ENCODE data around the gene OOEP.
"Not testable (repeated sequence)": the region's sequence is repeated elsewhere in the genome, so short reads cannot be mapped to it uniquely, and the experiment has no call there.

The OOEP gene

DNA sequence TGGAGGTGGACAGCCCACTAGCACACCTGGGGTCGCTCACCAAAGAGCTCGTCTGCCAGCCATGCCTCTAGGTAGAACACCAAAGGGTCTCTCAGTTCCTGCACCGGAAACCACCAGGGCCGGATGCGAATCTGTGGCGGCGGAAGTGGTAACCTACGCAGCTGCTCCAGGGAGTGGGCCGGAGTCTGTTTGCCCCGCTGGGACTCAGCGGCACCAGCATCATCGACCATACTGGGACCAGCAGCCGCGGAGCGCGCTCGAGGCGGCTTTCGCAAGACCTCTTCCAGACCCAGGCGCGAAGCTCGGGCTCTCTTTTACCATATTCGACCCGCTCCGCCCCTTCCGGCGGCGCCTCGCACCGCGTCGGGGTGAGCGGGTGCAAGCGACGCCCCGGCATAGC is at the start of gene OOEP:
Gene OOEP (minus strand): TSS at position 335 of the 400 bp plus-strand sequence. CDS start 105 bp downstream, at position 230.
- no peak for DNase-seq (ENCODE audit: low spot score)

DNA sequence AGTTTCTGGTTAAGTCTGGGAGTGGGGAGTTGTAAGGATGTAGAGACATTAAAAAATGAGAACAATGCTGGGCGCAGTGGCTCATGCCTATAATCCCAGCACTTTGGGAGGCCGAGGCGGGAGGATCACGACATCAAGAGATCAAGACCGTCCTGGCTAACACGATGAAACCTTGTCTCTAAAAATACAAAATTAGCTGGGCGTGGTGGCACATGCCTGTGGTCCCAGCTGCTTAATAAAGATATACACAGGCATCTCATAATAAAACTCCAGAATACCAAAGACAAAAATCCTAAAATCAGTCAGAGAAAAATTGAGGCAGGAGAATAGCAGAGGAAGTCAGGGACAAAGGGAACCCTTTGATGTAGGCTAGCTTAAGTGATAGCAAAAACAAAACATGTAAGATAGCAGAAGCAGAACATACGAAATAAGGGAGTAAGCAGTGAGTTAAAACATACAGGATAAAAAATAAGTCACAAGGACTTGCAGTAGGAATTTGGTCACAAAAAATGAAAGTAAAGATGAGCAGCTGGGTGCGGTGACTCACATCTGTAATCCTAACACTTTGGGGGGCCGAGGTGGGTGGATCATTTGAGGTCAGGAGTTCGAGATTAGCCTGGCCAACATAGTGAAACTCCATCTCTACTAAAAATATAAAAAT is 48.5 kb upstream of the OOEP start:
- no peak for DNase-seq (ENCODE audit: low spot score)

DNA sequence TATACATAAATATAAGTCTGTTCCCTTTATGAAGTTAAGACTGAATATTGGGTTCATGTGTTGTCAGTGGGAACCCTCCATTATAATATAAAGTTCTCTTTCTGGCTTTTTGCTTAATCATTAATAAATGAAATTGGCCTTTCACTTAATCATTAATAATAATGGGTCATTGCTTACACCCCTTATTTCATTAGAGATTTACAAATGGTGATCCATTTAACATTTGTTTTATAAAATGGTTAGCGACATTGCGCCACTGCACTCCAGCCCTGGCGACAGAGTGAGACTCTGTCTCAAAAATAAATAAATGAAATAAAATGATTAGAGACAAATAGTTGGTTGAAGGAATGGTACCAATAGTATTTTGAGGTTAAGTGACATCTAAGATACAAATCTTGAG is 43.4 kb upstream of the OOEP start:
- DNase-seq (ENCODE audit: low spot score): no peak

DNA sequence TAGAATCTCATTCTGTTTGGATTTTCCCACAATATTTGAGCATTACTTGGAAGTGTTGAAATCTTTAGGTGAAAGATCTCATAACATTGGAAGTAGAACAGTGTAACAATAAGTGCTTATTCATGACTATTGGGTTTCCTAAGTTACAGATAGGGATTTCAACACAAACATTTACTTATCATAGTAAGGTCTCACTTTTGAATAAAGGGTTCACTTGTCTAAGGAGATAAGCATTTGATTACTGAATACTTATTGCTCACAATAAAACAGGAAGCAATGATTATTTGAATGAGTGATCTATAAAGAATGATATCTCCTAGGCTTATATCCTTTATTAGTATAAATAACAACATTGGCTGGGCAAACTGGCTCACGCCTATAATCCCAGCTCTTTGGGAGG is 39.7 kb upstream of the OOEP start:
- DNase-seq (ENCODE audit: low spot score): no peak

DNA sequence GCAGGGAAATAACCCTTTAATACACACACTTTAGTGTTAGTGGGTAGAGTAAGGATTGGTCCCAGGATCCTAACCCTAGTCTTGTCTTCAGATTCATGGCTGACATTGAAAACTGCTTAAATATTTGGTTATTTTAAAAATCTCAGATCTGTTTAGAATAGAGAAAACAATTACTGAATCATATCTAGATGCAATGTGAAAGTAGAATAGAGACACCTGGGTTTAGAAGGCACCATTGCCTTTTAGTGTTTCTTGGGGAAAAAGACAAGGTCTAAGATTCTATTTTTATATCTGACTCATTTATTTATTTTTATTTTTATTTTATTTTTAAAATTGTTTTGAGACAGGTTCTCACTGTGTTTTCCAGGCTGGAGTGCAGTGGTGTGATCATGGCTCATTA is 31.0 kb upstream of the OOEP start:
- no peak for DNase-seq (ENCODE audit: low spot score)

DNA sequence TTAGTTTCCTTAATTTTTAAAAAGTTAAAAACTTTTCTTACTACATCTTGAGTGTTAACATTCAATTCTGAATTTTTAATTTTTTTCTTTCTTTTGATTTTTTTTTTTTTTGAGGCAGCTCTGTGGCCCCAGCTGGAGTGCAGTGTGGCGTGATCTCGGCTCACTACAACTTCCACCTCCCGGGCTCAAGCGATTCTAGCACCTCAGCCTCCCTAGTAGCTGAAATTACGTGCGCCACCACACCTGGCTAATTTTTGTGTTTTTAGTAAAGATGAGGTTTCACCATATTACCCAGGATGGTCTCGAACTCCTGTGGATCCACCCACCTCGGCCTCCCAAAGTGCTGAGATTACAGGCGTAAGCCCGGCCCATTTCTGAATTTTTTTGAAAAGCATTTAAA is 26.2 kb upstream of the OOEP start:
- no peak for DNase-seq (ENCODE audit: low spot score)

DNA sequence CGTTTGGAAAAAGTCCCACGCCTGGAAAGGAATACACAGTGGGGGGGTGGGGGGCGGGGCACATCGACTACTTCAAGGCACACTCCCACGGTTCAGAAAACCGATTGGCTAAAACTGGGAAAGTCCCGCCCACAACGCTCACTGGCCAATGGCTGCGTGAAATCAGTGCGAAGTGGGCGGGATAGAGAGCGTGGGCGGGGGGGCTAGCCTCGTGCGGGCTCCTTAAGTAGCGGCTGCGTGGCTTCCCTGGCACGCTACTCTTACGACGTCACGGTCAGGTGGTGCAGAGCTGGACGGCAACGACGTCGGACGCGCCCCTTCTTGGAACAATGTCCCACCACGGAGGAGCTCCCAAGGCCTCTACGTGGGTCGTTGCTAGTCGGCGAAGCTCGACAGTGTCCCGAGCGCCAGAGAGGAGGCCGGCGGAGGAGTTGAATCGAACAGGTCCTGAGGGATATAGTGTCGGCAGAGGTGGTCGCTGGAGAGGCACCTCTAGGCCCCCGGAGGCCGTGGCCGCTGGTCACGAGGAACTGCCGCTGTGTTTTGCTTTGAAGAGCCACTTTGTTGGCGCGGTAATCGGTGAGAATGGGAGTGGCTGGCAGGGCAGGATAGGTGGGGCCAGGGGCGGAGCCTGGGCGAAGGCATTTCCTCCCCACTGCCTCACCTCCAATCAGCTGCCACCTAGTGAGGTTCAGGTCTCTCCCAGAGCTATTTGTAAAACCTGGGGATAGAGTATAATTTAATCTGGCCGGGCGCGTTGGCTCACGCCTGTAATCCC is 25.1 kb upstream of the OOEP start, which contains the start of gene DDX43:
Gene DDX43 (plus strand): TSS at position 252 of the 778 bp plus-strand sequence. CDS start 78 bp downstream, at position 330.
- DNase-seq (ENCODE audit: low spot score): peak; percentile 6

DNA sequence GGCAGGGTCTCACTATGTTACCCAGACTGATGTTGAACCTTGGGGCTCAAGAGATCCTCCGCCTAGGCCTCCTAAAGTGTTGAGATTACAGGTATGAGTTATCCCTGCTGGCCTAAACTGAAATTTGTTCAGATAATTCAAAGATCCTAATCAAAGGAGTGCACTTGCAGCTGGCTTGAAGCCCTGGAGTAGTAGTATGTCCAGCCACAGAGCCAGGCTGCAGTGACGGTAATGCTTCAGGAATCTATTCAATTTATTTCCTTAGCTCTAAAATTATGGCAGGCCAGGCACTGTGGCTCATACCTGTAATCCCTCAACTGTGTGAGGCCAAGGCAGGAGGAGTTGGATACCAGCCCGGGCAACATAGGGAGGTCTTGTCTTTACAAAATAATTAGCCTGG is 23.6 kb upstream of the OOEP start:
- no peak for DNase-seq (ENCODE audit: low spot score)

DNA sequence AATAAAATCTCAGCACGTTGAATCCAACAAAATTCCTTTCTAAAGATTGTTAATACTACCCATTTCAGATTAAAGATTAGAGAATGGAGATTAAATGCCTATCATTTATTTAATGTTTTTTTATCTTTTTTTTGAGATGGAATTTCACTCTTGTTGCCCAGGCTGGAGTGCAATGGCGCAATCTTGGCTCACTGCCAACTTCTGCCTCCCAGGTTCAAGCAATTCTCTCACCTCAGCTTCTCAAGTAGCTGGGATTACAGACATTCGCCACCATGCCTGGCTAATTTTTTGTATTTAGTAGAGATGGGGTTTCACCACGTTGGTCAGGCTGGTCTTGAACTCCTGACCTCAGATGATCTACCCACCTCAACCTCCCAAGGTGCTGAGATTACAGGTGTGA is 22.5 kb upstream of the OOEP start:
- DNase-seq (ENCODE audit: low spot score): not testable (repeated sequence)

DNA sequence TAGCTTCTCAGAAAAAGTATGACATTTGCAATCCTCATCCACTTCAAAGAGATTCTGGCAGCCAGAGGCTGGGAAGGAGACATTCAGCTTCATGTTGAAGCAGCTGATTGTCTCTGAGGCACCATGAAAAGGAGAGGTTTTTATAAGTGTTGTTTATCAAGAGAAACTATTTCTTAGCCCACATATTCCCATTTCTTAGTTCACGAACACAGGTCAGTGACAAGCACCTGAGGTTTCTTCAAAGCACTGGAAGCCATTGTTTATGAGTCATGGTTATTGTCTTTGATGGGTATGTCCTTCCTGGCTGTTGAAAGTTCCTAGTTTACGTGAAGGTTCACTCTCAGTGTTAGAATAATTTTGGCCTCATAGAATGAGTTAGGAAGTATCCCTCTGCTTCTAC is 22.0 kb upstream of the OOEP start:
- DNase-seq (ENCODE audit: low spot score): no peak

DNA sequence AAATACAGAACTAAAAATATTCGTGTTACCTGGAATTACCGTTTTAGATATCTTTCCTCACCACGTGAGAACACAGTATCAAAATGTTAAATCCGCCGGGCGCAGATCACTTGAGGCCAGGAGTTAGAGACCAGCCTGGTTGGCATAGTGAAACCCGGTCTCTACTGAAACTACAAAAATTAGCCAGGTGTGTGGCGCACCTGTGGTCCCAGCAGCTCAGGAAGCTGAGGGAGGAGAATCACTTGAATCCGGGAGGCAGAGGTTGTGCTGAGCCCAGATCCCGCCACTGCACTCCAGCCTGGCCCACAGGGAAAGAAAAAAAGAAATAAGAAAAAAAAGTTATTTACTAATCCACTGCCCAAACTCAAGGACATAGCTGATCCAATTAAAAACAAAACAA is 20.2 kb upstream of the OOEP start:
- no peak for DNase-seq (ENCODE audit: low spot score)

DNA sequence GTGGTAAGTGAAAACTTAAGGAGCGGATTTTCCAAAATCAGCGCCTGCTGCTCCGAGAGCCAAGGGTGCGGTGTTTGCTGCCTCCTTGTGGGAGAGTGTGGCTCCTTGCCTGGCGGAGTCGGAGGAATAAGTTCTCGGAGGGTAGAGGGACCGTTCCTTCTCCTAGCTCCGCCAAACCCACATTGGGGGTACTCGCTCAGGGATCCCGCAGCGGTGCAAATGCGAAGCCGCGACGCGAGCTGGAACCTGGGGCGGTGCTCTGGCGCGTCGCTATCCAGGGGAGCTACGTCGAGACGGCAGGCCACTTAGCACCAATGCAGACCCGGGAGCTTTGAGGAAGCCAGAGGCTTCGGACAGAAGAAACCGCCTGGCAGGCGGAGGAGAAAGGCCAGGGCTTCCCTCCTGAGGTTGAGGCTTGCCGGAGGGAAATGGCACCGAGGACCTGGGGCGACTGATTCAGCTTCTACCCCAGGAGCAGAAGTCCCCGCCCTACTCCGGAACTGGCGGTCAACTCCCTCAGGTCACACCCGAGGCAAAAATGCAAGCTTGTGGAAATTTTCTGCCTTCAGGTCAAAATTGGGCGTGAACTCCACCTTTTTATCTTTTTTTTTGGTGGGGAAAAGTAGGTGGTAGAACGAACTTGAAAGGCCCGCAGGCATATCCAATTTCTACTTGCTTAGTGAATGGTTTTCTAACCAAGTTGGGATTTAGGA is 19.3 kb upstream of the OOEP start:
- peak; percentile 78 for DNase-seq (ENCODE audit: low spot score)

DNA sequence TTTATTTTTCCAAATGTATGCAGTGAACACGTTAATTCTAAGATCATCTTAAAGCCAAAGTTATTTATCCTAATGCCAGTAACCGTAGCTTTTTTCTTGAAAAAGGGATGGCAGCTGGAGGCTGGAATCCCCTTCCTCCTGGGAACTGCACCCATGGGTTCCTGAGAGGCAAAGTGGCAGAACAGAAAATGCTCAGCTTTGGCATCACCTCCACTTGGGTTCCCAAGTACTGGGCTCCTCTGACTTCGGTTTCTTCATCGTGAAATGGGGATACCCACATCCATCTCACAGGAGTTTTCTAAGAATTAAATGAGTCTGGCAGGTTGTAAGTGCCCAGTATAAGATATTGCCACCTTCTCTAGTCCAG is 18.7 kb upstream of the OOEP start:
- no peak for DNase-seq (ENCODE audit: low spot score)

DNA sequence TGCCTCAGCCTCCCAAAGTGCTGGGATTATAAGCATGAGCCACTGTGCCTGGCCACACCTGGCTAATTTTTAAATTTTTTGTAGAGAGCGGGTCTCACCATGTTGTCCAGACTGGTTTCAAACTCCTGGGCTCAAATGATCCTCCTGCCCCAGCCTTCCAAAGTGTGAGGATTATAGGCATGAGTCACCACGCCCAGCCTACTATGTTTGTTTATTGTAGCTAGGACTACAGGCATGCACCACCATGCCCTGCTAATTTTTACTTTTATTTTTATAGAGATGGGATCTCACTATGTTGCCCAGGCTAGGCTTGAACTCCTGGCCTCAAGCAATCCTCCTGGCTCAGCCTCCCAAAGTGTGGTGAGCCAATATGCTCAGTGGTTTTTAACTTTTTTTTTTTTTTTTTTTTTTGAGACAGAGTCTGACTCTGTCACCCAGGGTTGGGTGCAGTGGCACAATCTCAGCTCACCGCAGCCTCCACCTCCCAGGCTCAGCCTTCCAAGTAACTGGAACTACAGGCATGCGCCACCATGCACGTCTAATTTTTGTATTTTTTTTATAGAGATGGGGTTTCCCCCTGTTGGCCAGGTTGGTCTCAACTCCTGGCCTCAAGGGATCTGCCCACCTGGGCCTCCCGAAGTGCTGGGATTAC is 12.9 kb upstream of the OOEP start:
- DNase-seq (ENCODE audit: low spot score): no peak

DNA sequence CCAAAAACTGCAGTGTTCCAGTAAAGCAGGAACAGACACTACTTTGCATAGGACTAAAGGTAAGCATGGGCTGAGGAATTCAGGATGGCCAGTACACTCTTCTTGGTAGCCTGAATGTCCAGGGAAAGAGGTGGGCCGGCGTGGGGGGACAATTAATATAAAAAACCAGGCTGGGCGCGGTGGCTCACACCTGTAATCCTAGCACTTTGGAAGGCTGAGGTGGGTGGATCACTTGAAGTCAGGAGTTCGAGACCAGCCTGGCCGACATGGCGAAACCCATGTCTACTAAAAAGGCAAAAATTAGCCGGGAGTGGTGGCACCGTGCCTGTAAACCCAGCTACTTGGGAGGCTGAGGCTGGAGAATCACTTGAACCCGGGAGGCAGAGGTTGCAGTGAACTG is 11.8 kb upstream of the OOEP start:
- not testable (repeated sequence) for DNase-seq (ENCODE audit: low spot score)

DNA sequence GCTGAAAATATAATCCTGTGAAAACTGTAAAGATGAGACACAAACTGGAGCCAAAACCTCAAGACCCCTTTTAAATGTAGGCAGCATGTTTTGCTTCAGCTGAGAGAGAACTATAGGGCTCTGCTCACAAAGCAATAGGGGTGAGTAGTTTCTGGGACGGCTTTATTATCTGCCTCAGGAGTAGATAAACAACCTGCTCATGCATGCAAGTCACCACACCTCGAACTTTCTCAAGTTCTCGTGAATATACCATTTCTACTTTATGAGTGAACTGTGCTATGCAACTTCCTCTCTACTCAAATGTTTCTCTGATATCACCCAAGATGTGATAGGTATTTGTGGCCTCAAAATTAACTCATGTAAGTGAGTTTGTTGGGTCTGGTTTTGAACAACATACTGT is 7.5 kb upstream of the OOEP start:
- no peak for DNase-seq (ENCODE audit: low spot score)

DNA sequence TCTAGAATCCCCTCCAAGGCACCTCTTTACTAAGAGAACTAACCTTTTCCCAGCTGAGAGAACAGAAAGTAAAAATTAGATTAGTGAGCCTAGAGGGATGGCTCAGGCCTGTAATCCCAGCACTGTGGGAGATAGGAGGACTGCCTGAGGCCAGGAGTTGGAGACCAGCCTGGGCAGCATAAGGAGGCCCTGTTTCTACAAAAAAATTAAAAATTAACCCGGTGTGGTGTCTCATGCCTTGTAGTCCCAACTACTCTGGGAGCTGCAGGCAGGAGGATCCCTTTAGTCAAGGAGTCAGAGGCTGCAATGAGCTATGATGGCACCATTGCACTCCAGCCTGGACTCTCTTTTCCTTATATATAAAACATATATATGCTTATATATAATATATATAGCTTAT is 5.5 kb upstream of the OOEP start:
- DNase-seq (ENCODE audit: low spot score): no peak

DNA sequence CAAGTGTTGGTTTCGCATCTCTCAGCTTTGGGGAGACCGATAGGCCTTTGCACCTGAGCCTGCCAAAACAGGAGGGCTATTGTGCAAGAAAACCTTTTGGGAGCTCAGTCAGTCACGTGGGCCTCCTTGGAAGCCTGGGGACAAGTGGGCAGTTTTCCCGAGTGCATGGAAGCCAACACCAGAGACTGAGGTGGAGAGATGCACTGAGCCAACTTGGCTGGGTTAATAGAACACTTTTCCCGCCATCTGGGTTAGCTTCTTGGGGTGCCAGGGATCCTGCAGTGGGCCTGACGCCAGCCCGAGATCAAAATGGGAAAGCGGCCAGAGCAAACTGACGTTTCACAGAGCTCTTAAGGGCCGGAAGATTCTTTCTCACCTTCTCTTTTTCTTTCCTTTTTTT is 2.8 kb upstream of the OOEP start:
- DNase-seq (ENCODE audit: low spot score): no peak

DNA sequence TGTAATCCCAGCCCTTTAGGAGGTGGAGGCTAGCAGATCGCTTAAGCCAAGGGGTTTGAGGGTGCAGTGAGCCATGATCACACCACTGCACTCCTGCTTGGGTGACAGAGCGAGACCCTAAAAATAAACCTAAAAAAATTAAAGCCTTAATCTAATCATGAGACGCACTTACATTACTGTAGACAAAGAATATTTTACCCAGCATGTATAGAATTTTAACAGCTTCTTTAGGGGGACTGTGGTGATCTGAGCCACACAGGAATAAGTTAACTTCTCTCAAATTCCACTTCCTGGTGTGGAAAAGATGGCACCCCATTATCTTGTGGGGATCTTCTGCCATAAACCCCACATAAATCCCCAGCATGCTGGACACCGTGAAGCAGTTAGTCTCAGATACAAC is 2.3 kb upstream of the OOEP start:
- DNase-seq (ENCODE audit: low spot score): no peak

DNA sequence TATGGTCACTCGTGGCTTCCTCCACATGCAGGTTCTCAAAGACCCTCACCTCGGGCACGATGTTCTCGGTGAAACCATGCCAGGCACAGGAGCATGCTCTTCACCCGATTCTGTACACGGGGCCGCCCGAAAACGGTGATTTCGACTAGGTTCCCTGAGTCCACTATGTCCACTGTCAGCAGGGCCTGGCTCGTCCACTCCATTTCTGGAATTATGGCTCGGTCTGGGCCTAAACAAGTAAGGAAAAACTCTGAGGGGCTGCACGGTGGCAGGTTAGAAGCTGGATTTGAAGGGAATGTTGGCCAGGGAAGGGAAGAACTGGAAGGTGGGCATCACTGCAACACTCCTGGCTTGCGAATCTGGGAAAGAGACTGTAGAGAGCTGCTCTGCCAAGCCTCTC is 540 bp downstream of the OOEP start:
- no peak for DNase-seq (ENCODE audit: low spot score)

DNA sequence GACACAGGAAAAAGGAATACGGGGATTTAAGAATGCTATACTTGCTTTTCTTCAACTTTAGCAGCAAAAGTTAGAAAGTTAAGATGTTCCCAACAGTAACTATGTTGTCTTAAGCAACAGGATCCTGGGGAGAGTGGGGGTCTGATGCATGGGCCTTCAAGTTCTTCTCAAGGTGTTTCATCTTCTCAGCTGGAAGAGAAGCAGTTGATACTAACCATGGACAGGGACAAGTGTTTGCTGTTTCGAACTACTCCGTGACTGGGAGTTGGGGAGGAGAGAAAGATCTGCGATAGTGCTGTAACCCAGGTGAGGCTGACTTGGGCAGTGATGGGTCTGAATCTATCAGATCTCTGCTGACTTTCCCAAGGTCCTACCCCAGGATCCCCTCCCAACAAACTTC is 1.0 kb downstream of the OOEP start:
- no peak for DNase-seq (ENCODE audit: low spot score)

DNA sequence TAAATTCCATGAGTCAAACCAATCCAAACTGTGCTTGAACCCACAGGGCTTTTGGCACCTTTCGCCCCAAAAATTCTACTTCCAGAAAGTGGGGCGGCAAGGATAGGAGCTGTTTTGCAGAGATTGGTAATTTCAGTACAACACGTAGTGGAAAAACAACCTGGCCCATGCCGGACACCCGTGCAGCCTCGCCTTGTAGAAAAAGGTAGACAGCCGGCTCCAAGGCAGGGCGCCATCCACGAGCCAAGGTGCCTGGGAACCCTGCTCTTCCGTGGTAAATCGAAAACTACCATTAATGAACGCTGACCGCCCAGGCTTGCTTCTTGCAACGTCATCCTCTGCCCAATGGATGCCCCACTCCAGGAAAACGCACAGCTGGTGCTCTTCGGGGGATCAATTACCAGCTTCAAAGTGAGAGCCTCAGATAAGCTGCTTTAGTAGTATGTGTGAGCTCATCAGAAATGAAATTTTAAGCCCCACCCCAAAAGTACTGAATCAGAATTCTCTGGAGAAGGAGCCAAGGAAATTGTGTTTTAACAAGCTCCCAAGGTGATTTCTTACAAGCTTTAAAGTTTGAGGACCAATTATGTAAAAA is 1.8 kb downstream of the OOEP start:
- no peak for DNase-seq (ENCODE audit: low spot score)

All from AG08395 (cell line).